ENCODE data around the gene HOXB2.
A peak's percentile ranks its signal among the peaks of the same experiment; 100 is the strongest.
"Not testable (repeated sequence)": the region's sequence is repeated elsewhere in the genome, so short reads cannot be mapped to it uniquely, and the experiment has no call there.

Gene HOXB2

DNA sequence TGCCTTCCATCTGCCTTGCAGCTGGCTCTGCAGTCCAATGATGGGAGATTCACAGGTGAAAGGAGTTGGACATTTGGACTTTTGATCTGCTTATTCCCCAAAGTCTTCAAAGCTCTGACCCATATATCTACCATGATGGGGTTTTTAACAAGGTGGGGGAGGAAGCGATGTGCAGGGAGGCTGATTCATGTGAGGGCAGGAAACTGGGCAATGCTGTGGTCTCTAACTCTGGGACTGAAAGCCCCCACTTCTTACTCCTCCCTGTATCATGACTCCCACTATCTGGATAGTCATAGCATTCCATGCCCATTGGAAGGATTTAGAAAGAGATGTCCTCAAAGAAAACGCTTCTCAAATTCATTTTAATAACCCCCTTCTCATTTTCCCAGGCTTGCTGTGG, 30.4 kb downstream of the HOXB2 start:
- DNase-seq (ENCODE audit: low read depth in 2 of 2), result no peak

DNA sequence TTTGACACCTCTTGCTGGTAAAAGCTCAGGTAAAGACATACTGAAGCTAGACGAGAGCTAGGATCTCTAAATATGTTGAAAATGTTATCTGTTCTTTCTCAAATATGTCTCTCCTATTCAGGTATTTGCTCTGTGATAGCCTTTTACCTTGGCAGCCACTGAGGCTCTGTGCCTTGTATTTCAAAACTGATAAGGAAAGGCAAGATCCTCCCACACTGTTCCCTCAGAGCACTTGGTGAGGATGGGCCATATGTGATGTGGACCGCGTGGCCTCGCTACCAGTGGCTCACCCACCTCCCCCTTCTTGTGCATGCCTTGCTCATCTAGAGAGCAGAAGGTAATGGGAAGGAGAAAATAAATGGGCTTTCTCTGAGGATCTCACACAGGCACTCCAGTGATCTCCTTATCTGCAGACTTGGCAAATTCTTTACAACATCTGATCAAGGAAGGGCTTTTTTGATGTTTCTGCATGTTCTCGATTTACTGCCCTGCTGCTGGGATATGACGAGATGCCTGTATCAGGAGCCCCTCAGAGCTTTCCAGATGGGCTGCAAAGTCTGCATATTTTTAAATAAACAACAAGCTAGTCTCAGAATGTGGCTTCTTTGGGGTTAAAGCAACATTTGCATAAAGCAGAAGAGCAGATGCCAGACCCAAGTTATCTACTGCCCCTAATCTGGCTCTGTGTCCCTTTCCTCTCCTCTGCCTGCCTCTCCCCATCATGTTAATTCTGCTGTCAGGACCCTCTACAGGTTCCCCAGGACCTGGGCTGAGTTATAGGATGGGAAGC, 31.0 kb downstream of the HOXB2 start:
- DNase-seq (ENCODE audit: low read depth in 2 of 2), result no peak

DNA sequence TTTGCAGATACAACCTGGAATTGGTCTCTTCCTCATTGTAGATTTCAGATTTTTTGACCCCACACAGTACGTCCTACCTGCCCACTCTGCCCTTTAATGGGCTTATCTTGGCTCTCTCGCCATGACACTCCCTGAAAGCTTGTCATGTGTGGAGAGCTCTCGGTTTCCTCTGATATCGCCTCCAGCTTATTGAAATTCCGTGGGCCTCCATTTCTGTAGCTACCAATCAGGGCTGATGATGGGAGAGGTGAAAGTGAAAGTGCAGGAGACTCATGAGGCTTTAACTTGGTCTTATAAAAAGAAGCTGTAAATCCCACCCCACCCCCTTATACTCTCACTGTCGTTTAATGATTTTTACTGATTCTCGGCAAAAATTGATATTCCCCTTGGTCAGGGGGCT, 31.8 kb downstream of the HOXB2 start:
- DNase-seq (ENCODE audit: low read depth in 2 of 2), result no peak

DNA sequence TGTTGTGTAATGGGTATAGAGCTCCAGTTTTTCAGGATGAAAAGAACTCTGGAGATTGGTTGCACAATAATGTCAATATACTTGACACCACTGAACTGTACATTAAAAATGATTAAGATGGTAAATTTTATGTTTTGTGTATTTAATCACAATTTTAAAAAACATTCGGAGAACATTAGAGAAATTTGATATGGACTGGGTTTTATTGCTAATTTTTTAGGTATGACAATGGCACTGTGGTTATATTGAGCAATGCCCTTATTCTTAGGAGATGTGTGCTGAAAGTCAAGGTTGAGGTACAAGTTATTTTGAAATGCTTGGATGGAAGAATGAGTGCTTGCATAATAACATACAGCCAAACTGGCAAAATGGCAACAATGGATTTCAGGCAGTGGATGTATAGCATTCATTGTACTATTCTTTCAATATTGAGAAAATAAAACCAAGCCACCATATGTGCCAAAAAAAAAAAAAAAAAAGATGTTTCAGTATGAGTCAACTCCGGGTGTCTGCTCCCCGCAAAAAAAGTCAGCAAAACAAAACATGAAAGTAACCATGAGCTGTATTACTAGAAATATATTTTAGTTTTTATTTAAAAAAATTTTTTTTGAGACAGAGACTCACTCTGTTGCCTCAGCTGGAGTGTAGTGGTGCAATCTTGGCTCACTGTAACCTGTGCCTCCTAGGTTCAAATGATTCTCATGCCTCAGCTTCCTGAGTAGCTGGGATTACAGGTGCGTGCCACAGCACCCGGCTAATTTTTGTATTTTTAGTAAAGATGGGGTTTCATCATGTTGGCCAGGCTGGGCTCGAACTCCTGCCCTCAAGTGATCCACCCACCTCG, 33.9 kb downstream of the HOXB2 start:
- DNase-seq (ENCODE audit: low read depth in 2 of 2), result no peak

DNA sequence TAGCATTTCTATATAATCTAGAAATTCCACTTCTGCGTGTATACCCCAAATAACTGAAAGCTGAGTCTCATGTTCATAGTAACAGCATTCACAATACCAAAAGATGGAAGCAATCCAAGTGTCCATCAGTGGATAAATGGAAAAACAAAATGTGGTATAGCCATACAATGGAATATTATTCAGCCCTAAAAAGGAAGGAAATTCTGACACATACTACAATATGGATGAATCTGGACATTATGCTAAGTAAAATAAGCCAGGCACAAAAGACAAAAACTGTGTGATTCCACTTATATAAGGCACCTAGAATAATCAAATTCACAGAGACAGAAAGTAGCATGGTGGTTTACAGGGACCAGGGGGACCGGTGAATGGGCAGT, 34.5 kb downstream of the HOXB2 start:
- no peak for DNase-seq (ENCODE audit: low read depth in 2 of 2)

DNA sequence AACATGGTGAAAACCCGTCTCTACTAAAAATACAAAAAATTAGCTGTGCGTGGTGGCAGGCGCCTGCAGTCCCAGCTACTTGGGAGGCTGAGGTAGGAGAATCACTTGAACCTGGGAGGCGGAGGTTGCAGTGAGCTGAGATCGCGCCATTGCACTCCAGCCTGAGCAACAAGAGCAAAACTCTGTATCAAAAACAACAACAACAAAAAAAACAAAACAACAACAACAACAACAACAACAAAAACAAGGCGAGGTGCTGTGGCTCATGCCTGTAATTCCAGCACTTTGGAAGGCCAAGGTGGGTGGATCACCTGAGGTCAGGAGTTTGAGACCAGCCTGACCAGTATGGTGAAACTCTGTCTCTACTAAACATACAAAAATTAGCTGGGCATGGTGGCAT, 35.2 kb downstream of the HOXB2 start:
- DNase-seq (ENCODE audit: low read depth in 2 of 2), result not testable (repeated sequence)

DNA sequence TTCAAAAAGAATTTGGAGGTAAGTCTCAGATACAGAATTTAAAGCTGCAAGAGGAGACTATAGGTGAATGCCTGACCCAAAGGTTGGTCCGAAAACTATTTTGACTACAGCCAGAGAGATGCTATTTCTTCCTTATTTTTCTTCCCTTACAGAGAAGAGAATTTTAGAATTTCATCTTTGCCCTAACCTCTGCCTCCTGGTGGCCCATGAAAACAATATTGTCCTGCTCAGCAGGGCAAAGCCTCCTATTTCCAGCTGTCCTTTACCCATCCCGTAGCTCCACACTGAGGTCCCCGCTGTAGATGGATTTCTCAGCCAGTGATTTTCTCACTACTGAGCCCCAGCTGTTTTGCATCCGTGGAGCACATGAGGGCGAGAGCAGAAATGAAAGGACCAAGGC, 38.7 kb downstream of the HOXB2 start:
- no peak for DNase-seq (ENCODE audit: low read depth in 2 of 2)

DNA sequence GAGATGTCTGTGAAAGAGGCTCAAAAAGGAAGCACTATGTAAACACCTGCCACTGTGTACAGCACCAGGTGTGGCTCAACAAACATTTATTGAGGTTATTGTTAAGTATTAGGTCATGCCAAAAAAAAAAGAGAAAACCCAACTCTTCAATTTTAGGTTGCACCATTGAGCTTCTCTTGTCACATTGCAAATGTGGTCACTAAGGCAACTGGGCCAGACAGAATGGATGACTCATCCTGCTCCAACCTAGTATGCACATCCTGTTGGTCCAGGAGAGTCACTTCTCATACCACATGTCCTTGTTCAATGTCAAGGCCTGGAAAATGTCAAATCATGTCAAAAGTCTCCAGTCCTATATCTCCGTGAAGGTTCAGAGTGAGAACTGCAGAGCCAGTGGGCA, 39.1 kb downstream of the HOXB2 start:
- peak; percentile 14 to 22 for DNase-seq (ENCODE audit: low read depth in 2 of 2)

DNA sequence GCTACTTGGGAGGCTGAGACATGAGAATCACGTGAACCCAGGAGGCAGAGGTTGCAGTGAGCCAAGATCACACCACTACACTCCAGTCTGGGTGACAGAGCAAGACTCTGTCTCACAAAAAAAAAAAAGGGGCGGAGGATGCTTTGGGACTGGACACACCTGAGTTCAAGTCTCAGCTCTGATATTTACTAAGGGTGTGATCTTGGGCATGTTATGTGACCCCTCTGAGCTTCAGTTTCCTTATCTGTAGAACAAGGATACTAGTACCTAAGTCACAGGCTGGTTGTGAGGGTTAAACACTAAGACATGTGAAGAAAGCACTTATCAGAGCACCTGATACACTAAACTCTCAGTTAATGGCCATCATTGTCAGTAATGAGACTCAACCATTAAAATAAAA, 40.0 kb downstream of the HOXB2 start:
- DNase-seq (ENCODE audit: low read depth in 2 of 2), result no peak

DNA sequence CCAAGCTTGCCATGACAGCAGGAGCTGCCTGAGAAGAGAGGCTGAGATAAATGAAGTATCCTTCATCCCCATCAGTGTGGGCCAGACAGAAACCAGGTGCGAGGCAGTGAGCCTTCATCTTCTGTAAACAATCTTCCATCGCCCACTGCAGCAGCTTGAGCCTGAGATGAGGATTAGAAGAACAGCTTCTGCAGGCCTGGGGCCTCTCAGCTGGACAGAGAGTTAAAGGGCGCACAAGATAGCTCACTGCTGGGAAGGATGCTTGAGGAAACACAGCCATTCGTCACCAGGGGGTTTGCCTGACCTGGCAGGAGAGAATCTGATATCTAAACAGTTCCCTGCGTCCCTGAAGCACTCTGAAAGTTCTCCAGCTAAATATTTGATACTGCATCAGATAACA, 41.2 kb downstream of the HOXB2 start:
- no peak for DNase-seq (ENCODE audit: low read depth in 2 of 2)

DNA sequence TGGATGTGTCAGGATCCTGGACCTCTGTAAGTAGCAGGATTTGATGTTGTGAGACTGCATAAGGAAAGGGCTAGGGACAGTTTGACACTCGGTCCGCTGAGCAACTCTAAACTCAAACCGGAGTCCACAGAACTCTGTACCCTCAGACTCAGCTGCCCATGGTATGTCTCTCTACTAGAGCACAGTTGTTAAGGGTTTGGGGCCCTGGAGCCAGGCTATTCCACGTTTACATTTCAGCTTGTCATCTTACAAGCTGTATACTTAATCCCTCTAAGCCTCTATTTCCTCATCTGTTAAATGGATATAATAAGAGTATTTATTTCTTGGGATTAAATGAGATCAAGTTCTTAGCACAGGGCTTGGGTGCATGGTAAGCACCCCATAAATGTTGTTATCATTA, 42.0 kb downstream of the HOXB2 start:
- DNase-seq (ENCODE audit: low read depth in 2 of 2), result no peak

DNA sequence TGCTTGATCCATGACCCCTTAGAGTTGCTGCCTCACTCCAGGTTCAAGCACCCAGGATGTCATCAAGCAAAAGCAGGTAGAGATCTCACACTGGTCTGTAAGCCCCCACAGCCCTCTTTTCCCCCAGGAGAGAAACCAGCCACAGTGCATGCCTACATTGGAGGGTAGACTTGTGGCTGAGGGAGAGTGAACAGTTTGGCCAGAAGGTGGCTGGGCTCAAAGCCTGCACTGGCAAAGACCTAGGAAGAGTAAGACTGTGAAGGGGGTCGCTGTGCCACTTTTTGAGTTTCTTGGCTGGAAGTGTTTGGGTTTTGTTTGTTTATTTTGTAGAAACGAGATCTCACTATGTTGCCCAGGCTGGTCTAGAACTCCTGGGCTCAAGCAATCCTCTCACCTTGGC, 42.6 kb downstream of the HOXB2 start:
- DNase-seq (ENCODE audit: low read depth in 2 of 2), result no peak

DNA sequence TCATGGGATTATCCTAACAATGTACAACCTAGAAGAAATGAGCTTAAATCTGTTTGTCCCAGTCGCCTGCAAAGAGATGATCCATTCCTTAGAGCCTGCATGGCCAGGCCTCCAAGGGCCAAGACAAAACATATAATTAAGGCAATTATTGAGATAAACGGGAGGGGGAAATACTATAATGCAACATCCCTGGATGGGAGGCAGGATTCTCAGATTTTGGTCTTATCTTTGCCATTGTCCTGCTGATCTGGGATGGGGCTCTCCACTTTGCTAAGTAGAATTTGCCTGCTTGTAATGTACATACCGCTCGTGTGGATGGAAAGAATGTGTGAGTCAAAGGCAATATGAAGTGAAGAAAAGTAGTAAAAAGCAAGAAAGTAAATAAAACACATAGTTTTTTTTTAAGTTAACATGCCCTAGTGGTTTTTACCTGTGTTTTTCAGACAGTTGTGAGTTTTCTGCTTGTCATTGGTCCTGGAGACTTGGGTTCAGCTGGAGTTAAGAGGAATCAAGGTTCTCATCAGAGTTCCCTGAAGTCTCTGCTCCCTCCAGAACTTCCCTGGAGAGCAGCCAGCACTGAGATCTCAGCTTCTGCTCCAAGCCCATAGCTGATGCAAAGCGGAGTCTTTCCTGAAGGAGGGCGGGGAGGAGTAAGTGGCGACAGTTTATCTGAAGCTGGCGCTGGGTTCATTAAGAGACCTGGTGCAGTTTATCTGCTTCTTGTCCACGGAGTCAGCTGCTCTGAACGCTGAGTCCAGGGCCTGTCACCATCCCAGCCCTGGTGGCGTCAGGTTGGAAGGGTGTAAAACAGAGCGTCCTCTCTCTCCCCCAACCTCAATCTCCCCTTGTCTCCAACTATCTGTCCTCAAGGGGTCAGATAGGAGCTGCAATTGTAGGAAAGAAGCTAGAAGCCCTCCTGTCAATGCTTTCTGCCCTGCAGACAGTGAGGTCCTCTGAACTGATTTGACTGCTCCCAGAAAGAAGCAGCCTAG, 44.2 kb downstream of the HOXB2 start:
- DNase-seq (ENCODE audit: low read depth in 2 of 2), result no peak

DNA sequence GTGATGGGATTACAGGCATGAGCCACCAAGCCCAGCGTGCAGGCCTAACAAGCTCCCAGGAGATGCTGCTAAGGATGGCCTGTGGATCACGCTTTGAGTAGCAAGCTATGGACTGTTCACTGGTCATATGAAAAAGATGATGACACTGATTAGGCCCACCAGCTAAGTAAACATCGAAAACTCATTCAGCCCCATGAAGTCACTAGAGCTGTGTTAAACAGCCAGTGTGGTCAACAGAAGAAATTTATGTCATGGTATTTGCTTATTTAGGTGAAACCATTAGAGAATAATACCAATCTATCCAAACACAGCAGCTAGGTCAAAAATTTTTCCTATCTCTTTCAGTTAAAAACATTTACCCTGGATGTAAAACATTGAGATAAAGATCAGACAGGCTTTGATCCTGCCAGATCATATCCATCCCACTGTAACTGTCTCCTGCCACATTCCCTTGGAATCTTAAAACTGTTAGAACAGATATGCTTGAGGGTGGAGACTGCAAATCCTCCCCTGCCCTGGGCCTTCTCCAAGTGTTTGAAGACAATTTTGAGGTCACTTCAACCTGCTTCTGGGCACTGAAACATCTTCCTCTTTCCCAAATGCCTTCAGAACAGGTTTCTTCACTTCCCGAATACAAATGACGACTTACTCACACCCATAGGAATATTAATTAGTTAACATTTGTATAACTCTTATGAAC, 45.0 kb downstream of the HOXB2 start:
- DNase-seq (ENCODE audit: low read depth in 2 of 2), result no peak

DNA sequence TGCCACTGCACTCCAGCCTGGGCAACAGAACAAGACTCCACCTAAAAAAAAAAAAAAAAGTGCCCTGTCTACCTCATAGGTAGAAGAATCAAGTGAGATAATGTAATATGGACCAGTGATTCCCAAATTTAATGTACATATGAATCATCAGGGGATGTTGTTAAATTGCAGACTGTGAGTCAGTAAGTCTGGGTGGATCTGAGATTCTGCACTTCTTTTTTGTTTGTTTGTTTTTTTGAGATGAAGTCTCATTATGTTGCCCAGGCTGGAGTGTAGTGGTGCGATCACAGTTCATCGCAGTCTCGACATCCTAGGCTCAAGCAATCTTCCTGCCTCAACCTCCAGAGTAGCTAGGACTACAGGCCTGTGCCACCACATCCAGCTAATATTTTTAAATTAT, 45.7 kb downstream of the HOXB2 start:
- no peak for DNase-seq (ENCODE audit: low read depth in 2 of 2)

DNA sequence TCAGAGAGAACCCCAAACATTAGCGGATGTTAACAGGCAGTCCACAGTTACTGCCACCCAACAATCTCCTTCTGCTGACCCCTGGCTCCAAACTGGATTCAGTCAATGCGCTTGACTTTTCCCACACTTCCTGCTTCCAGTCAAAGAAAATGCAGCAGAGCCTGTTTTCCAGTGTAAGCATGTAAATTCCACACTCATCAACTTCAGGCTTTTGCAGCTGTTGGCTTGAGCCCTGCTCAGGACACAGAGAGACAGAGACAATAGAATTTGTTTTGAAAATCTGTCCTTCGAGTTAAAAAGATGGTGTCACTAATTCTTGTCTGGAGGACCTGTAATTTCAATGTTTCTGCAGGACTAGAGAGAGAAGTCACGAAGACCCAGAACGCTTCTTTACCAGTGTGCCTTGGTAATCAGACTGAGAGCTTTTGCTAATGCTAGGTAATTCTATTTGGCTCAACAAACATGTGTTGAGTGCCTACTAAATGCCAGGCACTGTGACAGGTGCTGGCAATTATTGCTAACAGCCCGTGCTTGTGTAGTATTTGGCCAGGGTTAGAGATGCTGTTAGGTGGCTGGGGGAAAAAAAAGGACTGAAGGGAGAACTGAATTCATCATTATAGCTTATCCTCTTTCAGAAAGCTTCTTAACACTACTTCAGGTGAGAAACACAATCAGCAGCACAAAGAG, 46.6 kb downstream of the HOXB2 start:
- no peak for DNase-seq (ENCODE audit: low read depth in 2 of 2)

DNA sequence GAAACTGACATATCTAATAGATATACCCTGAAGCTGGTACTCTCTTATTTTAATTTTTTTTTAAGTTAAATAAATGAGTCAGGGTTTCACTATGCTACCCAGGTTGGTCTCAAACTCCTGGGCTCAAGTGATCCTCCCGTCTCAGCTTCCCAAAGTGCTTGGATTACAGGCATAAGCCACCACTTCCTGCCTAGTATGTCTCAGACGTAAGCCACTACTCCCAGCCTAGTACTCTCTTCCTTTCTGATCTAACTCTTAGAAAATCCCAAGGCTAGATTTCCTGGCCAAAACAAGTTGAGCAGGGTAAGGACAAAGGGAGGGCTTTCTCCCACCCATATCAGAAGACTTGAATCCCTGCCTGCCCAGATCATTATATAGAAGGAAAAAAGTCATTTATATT, 47.8 kb downstream of the HOXB2 start:
- no peak for DNase-seq (ENCODE audit: low read depth in 2 of 2)

DNA sequence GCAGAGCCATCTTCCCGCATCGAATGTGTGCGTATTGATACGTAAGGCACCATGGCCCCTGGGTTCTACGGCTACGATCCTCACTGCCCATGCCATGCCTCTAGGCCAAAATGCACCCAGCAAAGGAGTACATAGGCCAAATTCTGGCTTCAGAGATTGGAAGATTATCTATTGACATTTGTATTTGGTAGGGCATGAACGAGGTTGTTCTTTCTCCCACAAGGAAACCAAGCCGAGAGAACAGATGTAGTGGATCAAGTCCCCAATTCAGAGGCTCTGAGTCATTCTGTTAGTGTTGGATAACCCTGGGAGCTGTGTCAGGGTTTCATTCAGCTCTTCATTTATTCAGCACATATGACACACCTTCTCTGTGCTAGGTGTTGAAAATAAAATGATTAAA, 50.6 kb downstream of the HOXB2 start:
- DNase-seq (ENCODE audit: low read depth in 2 of 2), result no peak
